GM19372 (cell line): Measurements from ENCODE around the gene ARHGEF5.
"Not testable (repeated sequence)": the region's sequence is repeated elsewhere in the genome, so short reads cannot be mapped to it uniquely, and the experiment has no call there.

Experiments used
- ATAC-seq: cut with Tn5 transposase; IDR thresholded peaks from one replicate; pipeline ENCODE4 v1.9.1; 2021; ENCODE audit warnings: mild to moderate bottlenecking, low read depth, moderate library complexity; ENCODE audit not compliant: unreplicated experiment

Gene ARHGEF5

GRCh38 chr7:144418931-144419330, 63.7 kb downstream of the ARHGEF5 start:
- not testable (repeated sequence) for ATAC-seq

GRCh38 chr7:144427539-144427938, 72.3 kb downstream of the ARHGEF5 start:
- not testable (repeated sequence) for ATAC-seq

GRCh38 chr7:144428431-144428830, 73.2 kb downstream of the ARHGEF5 start:
- ATAC-seq: no peak
